Measurements from ENCODE around the gene CCDC51. TPM values are rescaled to one million over a fixed set of nuclear protein-coding genes. Genes with fewer than 3 reads are reported as not detected.
A peak's percentile ranks its signal among the peaks of the same experiment; 100 is the strongest.

Gene CCDC51
- total and polyA plus RNA-seq, 7 experiments from 2014 or later, result 3.6 to 16.5 (median 7.1) TPM

GRCh38 chr3:48445277-48445882 lies 5.5 kb upstream of the CCDC51 start:
- no peaks in the 10 kb centered on the region for H3K27me3 Mint-ChIP-seq
- peaks cover 0 to 2% (median 0%) of the 10 kb centered on the region in 11 donors for H3K9me3 Mint-ChIP-seq
- ATAC-seq, result no peak

GRCh38 chr3:48441940-48442339 lies 2.0 kb upstream of the CCDC51 start:
- ChIA-PET POLR2A (interaction anchor here (0.6 to 2.0 kb wide), 9 partner anchors 14 to 974 kb away, joined by 3 to 7 read pairs (median 3); partner anchors contain the start of gene SHISA5), CTCF (no interaction called here)
- DNase-seq (no peak), ATAC-seq (no peak)
- Mint-ChIP-seq H3K4me1 (peaks cover 26 to 64% (median 43%) of the 10 kb centered on the region in 7 donors), H3K36me3 (peaks cover 0 to 26% (median 9%) of the 10 kb centered on the region in 5 donors), H3K4me3 (peak overlapping the region; percentile 71 to 100 (median 94)), H3K9me3 (peaks cover 0 to 2% (median 0%) of the 10 kb centered on the region in 11 donors), H3K27me3 (no peaks in the 10 kb centered on the region), H3K27ac (peak overlapping the region; percentile 92 to 100 (median 98))
- Histone ChIP-seq H3K9me3 (ENCODE audit: control insufficient read depth in 2 of 3, low read length in 3 of 3) (no peaks in the 10 kb centered on the region), H3K36me3 (ENCODE audit: control insufficient read depth in 2 of 3, insufficient read depth in 3 of 3, low read length in 3 of 3) (peaks cover 0 to 22% (median 15%) of the 10 kb centered on the region in 3 experiments), H3K27ac (ENCODE audit: low read depth, low read length) (peak overlapping the region; percentile 93), H3K4me1 (ENCODE audit: control insufficient read depth in 2 of 2, insufficient read depth in 2 of 2, low read length in 2 of 2) (peaks cover 22 to 25% of the 10 kb centered on the region in 2 donors), H3K4me3 (ENCODE audit: low read length) (peak overlapping the region; percentile 8), H3K27me3 (ENCODE audit: control insufficient read depth in 2 of 2, insufficient read depth in 2 of 2, low read length in 2 of 2) (no peaks in the 10 kb centered on the region)
- intact Hi-C loops (cut with micrococcal nuclease), result loop anchor here (2.0 to 10.0 kb wide), 5 partner anchors 107 to 1467 kb away; partner anchors contain the start of genes CCDC12 (in 1 of the 2), CDC25A (in 1 of the 2), NBEAL2 (in 1 of the 2) and SLC25A20 (in 1 of the 2)

More at GRCh38 chr3:48445277-48445882, 5.5 kb upstream of the CCDC51 start:
- peak overlapping the region; percentile 84 to 97 (median 92) for H3K27ac Mint-ChIP-seq
- no peak for DNase-seq
- Histone ChIP-seq H3K9me3 (ENCODE audit: control insufficient read depth in 2 of 3, low read length in 3 of 3) (no peaks in the 10 kb centered on the region), H3K4me3 (ENCODE audit: low read length) (no peak overlapping the region), H3K4me1 (ENCODE audit: control insufficient read depth in 2 of 2, insufficient read depth in 2 of 2, low read length in 2 of 2) (peaks cover 25% of the 10 kb centered on the region in 2 donors), H3K27ac (ENCODE audit: low read depth, low read length) (peak overlapping the region; percentile 81), H3K36me3 (ENCODE audit: control insufficient read depth in 2 of 3, insufficient read depth in 3 of 3, low read length in 3 of 3) (peaks cover 0 to 22% (median 15%) of the 10 kb centered on the region in 3 experiments), H3K27me3 (ENCODE audit: control insufficient read depth in 2 of 2, insufficient read depth in 2 of 2, low read length in 2 of 2) (no peaks in the 10 kb centered on the region)
- intact Hi-C loops (cut with micrococcal nuclease), result loop anchor here (10.0 kb wide), 3 partner anchors 449 to 1471 kb away; partner anchors contain the start of genes CCDC12 (in 1 of the 2), NBEAL2 (in 1 of the 2), SLC25A20 (in 1 of the 2) and WDR6 (in 1 of the 2)
- peaks cover 0 to 26% (median 9%) of the 10 kb centered on the region in 5 donors for H3K36me3 Mint-ChIP-seq
- ChIA-PET POLR2A (interaction anchor here (0.6 to 4.6 kb wide), 13 partner anchors 10 to 62 kb away, joined by 3 to 34 read pairs (median 8); partner anchors contain the start of genes PLXNB1 and SHISA5), CTCF (interaction anchor here (0.9 to 3.1 kb wide), 8 partner anchors 9 to 111 kb away, joined by 3 to 35 read pairs (median 6); partner anchors contain the start of gene PFKFB4)
- H3K4me1 Mint-ChIP-seq, result peaks cover 21 to 65% (median 52%) of the 10 kb centered on the region in 7 donors
- peak overlapping the region; percentile 80 to 95 (median 88) for H3K4me3 Mint-ChIP-seq

- Histone ChIP-seq H3K36me3 (ENCODE audit: control insufficient read depth in 2 of 3, insufficient read depth in 3 of 3, low read length in 3 of 3) (peaks cover 0 to 22% (median 15%) of the 10 kb centered on the region in 3 experiments), H3K27me3 (ENCODE audit: control insufficient read depth in 2 of 2, insufficient read depth in 2 of 2, low read length in 2 of 2) (no peaks in the 10 kb centered on the region), H3K4me3 (ENCODE audit: low read length) (peak overlapping the region; percentile 78), H3K9me3 (ENCODE audit: control insufficient read depth in 2 of 3, low read length in 3 of 3) (no peaks in the 10 kb centered on the region), H3K27ac (ENCODE audit: low read depth, low read length) (peak overlapping the region; percentile 93), H3K4me1 (ENCODE audit: control insufficient read depth in 2 of 2, insufficient read depth in 2 of 2, low read length in 2 of 2) (peaks cover 18 to 19% of the 10 kb centered on the region in 2 donors)
- Mint-ChIP-seq H3K4me3 (peak overlapping the region; percentile 86 to 100 (median 94)), H3K27ac (peak overlapping the region; percentile 92 to 100 (median 98)), H3K4me1 (peaks cover 17 to 55% (median 35%) of the 10 kb centered on the region in 7 donors), H3K9me3 (peaks cover 0 to 2% (median 0%) of the 10 kb centered on the region in 11 donors), H3K36me3 (peaks cover 0 to 23% (median 9%) of the 10 kb centered on the region in 5 donors), H3K27me3 (no peaks in the 10 kb centered on the region)
- intact Hi-C loops (cut with micrococcal nuclease), result loop anchor here (1.0 to 10.0 kb wide), 13 partner anchors 26 to 1466 kb away; partner anchors contain the start of genes CDC25A (in 2 of the 2), CCDC12 (in 1 of the 2), NBEAL2 (in 1 of the 2) and NME6 (in 1 of the 2)
- peak in 5 of 9 donors; percentile 15 to 45 (median 33) for DNase-seq
- ChIA-PET POLR2A (interaction anchor here (0.6 to 2.7 kb wide), 21 partner anchors 11 to 663 kb away, joined by 3 to 22 read pairs (median 6); partner anchors contain the start of genes PFKFB4, SHISA5 and ZNF589), CTCF (interaction anchor here (0.6 to 2.4 kb wide), 5 partner anchors 26 to 300 kb away, joined by 3 to 14 read pairs (median 3); no protein-coding TSS in a partner anchor)
- no peak for ATAC-seq
These were observed 655 bp upstream of the CCDC51 start for GRCh38 chr3:48440590-48440958.

- Mint-ChIP-seq H3K4me1 (peaks cover 16 to 53% (median 38%) of the 10 kb centered on the region in 7 donors), H3K27ac (peak overlapping the region in 4 of 9 donors; percentile 31 to 97 (median 64)), H3K36me3 (peaks cover 0 to 18% (median 4%) of the 10 kb centered on the region in 5 donors), H3K9me3 (peaks cover 0 to 2% (median 0%) of the 10 kb centered on the region in 11 donors), H3K4me3 (peak overlapping the region in 2 of 10 donors; percentile 1 to 48), H3K27me3 (no peaks in the 10 kb centered on the region)
- Histone ChIP-seq H3K27ac (ENCODE audit: low read depth, low read length) (no peak overlapping the region), H3K4me1 (ENCODE audit: control insufficient read depth in 2 of 2, insufficient read depth in 2 of 2, low read length in 2 of 2) (peaks cover 18 to 26% of the 10 kb centered on the region in 2 donors), H3K36me3 (ENCODE audit: control insufficient read depth in 2 of 3, insufficient read depth in 3 of 3, low read length in 3 of 3) (peaks cover 0 to 27% (median 7%) of the 10 kb centered on the region in 3 experiments), H3K9me3 (ENCODE audit: control insufficient read depth in 2 of 3, low read length in 3 of 3) (no peaks in the 10 kb centered on the region), H3K27me3 (ENCODE audit: control insufficient read depth in 2 of 2, insufficient read depth in 2 of 2, low read length in 2 of 2) (no peaks in the 10 kb centered on the region), H3K4me3 (ENCODE audit: low read length) (no peak overlapping the region)
- intact Hi-C loops (cut with micrococcal nuclease), result loop anchor here in 1 of 2 donors (2.0 kb wide), 2 partner anchors 23 to 171 kb away; partner anchors contain the start of gene UQCRC1
- POLR2A ChIA-PET, result interaction anchor here (0.7 kb wide), 1 partner anchor 18 kb away, joined by 3 read pairs; no protein-coding TSS in a partner anchor
- DNase-seq (no peak), ATAC-seq (no peak)
- CTCF ChIA-PET, result interaction anchor here (1.1 to 7.8 kb wide), 10 partner anchors 8 to 167 kb away, joined by 3 to 115 read pairs (median 13); partner anchors contain the start of genes ATRIP and PFKFB4
These were observed 2.1 kb downstream of the CCDC51 start for GRCh38 chr3:48437812-48438211.

GRCh38 chr3:48436855-48437254 lies 3.1 kb downstream of the CCDC51 start:
- ChIA-PET POLR2A (interaction anchor here (0.7 to 3.4 kb wide), 12 partner anchors 9 to 174 kb away, joined by 3 to 19 read pairs (median 4); partner anchors contain the start of gene SHISA5), CTCF (interaction anchor here (0.5 to 7.8 kb wide), 39 partner anchors 9 to 446 kb away, joined by 3 to 115 read pairs (median 6); partner anchors contain the start of genes ATRIP, CDC25A, PFKFB4 and SHISA5)
- H3K4me3 Mint-ChIP-seq, result no peak overlapping the region
- ATAC-seq (no peak), DNase-seq (no peak)
- H3K27ac Mint-ChIP-seq, result no peak overlapping the region
- H3K4me1 Mint-ChIP-seq, result peaks cover 16 to 43% (median 29%) of the 10 kb centered on the region in 7 donors
- no peak overlapping the region for H3K27ac ChIP-seq (ENCODE audit: low read depth, low read length)
- H3K4me3 ChIP-seq (ENCODE audit: low read length), result no peak overlapping the region
- H3K36me3 Mint-ChIP-seq, result peaks cover 0 to 13% (median 4%) of the 10 kb centered on the region in 5 donors
- H3K9me3 Mint-ChIP-seq, result peaks cover 0 to 2% (median 0%) of the 10 kb centered on the region in 11 donors
- peaks cover 15 to 22% of the 10 kb centered on the region in 2 donors for H3K4me1 ChIP-seq (ENCODE audit: control insufficient read depth in 2 of 2, insufficient read depth in 2 of 2, low read length in 2 of 2)
- H3K36me3 ChIP-seq (ENCODE audit: control insufficient read depth in 2 of 3, insufficient read depth in 3 of 3, low read length in 3 of 3), result peaks cover 0 to 31% (median 5%) of the 10 kb centered on the region in 3 experiments
- H3K9me3 ChIP-seq (ENCODE audit: control insufficient read depth in 2 of 3, low read length in 3 of 3), result no peaks in the 10 kb centered on the region
- no peaks in the 10 kb centered on the region for H3K27me3 Mint-ChIP-seq
- intact Hi-C loops (cut with micrococcal nuclease), result loop anchor here (1.0 to 2.0 kb wide), 7 partner anchors 22 to 348 kb away; no protein-coding TSS in a partner anchor
- no peaks in the 10 kb centered on the region for H3K27me3 ChIP-seq (ENCODE audit: control insufficient read depth in 2 of 2, insufficient read depth in 2 of 2, low read length in 2 of 2)

All from naive thymus-derived CD4-positive, alpha-beta T cell (primary cell).